Measurements from ENCODE around the gene NGEF.
"Not testable (repeated sequence)": the region's sequence is repeated elsewhere in the genome, so short reads cannot be mapped to it uniquely, and the experiment has no call there.

Gene NGEF

GRCh38 chr2:232866104-232866503, 147.0 kb downstream of the NGEF start:
- FAIRE-seq, result no peak

DNA sequence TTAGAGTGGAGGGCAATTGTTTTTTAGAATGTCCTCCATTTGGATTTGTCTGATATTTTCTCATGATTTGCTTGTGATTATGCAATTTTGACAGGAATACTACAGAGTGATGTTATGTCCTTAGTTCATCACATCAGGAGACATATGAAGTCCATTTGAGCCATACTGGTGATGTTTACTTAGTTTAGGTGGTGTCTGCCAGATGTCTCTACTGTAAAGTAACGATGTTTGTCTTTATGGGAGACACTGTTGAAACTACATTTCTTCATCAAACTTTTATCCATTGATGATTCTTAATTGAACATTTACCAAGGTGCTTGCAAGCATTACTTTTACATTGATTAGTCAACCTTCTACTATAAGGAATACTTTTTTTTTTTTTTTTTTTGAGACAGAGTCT, 147.9 kb downstream of the NGEF start:
- no peak for FAIRE-seq

GRCh38 chr2:232863996-232864395, 149.1 kb downstream of the NGEF start:
- FAIRE-seq, result no peak

- FAIRE-seq, result no peak
These were observed 151.7 kb downstream of the NGEF start for GRCh38 chr2:232861353-232861752.

GRCh38 chr2:232860593-232861241, 152.3 kb downstream of the NGEF start:
- no peak for FAIRE-seq

GRCh38 chr2:232859385-232859916, 153.6 kb downstream of the NGEF start:
- FAIRE-seq, result no peak

GRCh38 chr2:232857158-232857563, 155.9 kb downstream of the NGEF start:
- FAIRE-seq, result no peak

DNA sequence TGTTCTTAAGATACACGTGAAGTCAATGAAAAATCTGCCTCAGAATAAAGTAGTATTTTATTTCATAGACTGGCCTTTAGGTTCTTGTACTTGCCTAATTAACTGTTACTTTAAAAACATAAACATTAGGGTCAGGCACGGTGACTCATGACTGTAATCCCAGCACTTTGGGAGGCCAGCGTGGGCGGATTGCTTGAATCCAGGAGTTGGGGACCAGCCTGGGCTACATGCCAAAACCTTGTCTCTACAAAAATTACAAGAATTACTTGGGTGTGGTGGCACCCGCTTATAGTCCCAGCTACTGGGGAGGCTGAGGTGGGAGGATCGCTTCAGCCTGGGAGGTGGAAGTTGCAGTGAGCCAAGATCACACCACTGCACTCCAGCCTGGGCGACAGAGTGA, 159.0 kb downstream of the NGEF start:
- FAIRE-seq, result no peak

GRCh38 chr2:232852676-232853075, 160.4 kb downstream of the NGEF start:
- no peak for FAIRE-seq

DNA sequence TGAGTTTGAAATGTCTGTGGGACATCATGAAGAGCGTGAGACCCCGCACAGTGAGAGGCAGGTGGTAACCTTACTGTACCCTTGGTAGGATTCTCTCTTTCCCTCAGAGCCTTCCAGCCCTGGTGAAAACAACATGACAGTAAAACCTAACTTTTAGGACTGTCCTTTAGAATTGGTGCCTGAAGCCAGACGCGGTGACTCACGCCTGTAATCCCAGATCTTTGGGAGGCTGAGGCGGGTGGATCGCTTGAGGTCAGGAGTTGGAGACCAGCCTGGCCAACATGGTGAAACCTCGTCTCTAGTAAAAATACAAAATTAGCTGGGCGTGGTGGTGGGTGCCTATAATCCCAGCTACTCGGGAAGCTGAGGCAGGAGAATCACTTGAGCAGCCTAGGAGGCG, 161.0 kb downstream of the NGEF start:
- not testable (repeated sequence) for FAIRE-seq

DNA sequence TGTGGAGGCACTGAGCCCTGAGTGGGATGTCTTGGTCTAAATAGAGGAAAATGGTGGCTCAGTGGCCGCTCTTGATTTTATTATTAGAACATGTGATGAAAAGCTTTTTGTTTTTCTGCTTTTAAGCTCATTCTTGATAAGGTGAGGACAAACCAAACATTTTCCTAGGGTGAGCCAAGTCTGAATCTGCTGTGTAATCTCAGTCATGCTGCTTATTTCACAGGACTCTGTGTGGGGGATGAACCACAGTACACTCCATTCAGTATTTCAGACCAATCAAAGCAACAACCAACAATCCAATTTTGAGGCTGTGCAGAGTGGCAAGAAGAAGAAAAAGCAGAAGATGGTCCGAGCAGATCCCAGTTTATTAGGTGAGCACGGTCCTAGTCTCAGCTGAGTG, 163.0 kb downstream of the NGEF start:
- no peak for FAIRE-seq

DNA sequence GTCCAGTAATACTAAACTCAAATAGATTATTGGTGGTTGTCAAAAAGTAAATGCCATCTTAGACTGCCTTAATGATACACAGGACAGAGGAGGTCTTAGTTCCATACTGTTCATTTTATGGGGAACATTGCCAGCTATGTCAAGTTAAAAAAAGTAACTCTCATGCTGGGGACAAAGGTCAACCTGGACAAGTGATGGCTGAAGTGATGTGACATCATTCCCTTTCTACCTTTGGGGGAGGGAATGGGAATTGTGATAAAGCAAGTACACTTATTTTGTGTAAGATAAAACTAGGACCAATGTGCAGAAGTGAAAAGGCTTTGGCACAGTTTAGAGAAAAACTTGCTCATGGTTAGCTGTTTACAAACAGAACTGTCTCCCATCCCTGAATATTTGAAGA, 167.0 kb downstream of the NGEF start:
- no peak for FAIRE-seq

DNA sequence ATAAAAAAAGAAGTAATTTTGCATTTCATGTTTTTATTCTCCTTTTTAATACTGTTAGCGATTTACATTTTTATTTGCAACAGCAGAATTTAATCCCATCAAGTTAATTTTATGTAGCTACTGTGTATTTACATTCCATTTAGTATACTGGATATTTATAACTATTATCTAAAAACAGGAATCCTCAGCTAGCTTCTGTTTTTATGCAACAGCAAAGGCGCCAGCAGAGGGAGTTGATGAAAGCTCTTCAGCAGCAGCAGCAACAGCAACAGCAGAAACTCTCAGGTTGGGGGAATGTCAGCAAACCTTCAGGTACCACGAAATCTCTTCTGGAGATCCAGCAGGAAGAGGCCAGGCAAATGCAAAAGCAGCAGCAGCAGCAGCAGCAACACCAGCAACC, 169.2 kb downstream of the NGEF start:
- no peak for FAIRE-seq

DNA sequence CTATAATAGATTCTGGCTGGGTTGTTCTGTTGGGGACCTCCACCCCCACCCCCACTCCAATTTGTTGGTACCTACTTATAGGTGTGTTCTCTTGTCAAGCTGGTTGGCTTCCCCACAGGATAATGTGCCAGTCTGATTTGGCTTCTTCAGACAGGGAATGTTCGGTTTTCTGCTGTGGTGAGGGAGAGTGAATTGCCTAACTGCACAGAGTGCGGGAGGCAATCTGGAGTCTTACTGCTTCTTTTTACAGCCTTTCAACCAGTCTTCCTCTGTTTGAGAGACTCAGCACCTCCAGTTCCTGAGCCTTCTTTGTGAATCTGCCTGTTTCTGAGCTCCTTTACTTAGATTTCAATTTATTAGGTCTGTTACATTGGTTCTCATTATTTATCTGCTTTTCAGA, 170.4 kb downstream of the NGEF start:
- no peak for FAIRE-seq

- no peak for FAIRE-seq
These were observed 173.5 kb downstream of the NGEF start for GRCh38 chr2:232839411-232840079.

DNA sequence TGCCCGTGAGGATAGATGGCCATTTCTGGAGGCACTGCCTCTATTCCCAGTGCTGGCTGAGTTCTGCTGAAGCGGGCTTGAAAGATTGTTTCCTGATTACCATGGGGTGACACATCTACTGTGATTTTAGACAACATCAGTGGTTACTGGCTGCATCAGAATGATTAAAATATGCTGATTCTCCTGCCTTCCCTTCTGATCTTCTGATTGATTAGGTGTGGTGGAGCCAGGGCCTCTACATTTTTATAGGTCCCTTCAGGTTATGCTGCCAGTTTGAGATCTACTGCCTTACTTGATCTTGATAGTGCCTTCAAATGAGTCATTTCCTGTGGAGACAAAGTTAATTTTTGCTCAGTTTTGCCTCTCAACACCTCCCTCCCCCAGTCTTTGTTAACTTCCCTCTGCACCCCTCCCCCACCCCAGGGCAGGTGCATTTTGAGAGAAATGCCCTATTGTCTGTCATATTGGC, 174.6 kb downstream of the NGEF start:
- FAIRE-seq, result no peak

DNA sequence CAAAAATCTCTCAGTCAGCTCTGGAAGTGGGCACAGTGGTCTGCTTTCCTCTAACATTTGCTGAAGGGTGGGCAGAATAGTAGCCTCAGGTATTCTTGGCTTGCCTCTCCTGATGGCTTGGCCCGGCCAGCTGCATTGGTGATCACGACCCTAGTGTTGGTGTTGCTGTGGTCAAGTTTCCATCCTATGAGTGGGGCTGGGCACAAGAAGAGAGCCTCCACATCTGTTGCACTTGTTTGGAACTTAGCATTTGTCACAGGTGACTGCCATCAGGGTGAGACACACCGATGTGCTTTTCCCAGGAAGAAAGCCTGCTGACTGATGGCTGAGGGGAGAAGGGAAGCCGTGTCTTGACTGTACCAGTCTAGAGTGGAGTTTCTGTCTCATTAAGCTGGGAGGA, 176.1 kb downstream of the NGEF start:
- no peak for FAIRE-seq

DNA sequence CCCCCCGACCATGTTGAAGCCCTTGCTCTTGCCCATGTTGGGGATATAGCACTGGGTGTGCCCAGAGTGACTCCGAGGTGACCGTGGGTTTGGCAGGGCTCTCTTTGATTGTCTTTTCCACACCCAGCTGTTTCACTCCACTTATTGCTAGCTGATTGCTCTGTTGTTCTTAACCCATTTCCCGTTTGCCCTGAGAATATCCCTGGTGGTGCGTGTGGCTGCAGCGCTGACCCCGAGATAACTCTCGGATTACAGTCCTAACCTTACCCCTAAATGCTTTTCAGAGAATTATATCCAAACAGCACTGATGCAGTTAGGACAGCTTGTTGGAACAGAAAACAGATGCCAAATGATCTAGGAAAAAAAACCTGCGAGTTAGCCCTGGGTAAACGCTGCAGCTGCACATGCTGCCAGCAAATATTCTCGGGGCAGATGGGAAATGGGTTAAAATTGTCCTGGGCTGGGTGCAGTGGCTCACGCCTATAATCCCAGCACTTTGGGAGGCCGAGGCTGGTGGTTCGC, 177.3 kb downstream of the NGEF start:
- no peak for FAIRE-seq

- FAIRE-seq, result no peak
These were observed 179.2 kb downstream of the NGEF start for GRCh38 chr2:232833830-232834229.

DNA sequence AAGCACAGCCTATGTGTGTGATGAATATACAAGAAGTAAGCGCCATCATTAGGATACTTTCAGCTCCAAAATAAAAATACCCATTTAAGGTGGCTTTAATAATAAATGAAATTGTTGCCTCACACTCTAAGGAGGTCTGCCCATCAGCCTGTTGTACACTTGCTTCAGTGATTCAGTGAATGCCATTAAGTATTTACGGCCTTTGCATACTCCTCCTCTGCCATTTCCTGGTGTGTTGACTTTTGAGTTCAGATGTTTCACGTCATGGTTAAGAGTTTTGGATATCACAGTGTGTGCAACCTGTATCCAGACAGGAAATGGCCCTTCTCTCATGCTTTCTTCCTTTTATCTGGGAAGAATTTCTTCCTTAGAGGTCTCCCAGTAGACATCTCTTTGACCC, 181.6 kb downstream of the NGEF start:
- no peak for FAIRE-seq

DNA sequence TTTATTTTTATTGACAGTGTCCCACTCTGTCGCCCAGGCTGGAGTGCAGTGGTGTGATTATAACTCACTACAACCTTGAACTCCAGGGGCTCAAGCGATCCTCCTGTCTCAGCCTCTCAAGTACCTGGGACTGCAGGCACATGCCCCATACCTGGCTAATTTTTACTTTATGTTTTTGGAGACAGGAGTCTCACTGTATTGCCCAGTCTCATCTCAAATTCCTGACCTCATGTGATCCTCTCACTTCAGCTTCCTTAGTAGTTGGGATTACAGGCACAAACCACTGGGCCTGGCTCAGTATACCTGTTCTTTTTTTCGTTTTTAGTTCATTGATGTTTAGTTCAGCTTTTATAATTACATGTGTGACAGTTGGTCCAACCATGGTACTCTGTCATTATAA, 183.1 kb downstream of the NGEF start:
- no peak for FAIRE-seq

Measured in A204.1 (cell line).